HG02798 (cell line): ENCODE data around the gene PRX.
A peak's percentile ranks its signal among the peaks of the same experiment; 100 is the strongest.
"Not testable (repeated sequence)": the region's sequence is repeated elsewhere in the genome, so short reads cannot be mapped to it uniquely, and the experiment has no call there.

ENCODE experiments used
- ATAC-seq: cut with Tn5 transposase; IDR thresholded peaks from one replicate; pipeline ENCODE4 v1.9.1; 2021; ENCODE audit warnings: mild to moderate bottlenecking; ENCODE audit not compliant: unreplicated experiment, poor library complexity

The PRX gene

GRCh38 chr19:40370253-40370652 lies 42.9 kb downstream of the PRX start:
- ATAC-seq: not testable (repeated sequence)

- ATAC-seq: no peak
These were observed 43.4 kb downstream of the PRX start for GRCh38 chr19:40369797-40370196.

- ATAC-seq: no peak
These were observed 45.4 kb downstream of the PRX start for GRCh38 chr19:40367577-40368434.

- ATAC-seq: no peak
These were observed 46.2 kb downstream of the PRX start for GRCh38 chr19:40366697-40367561.

- no peak for ATAC-seq
These were observed 47.4 kb downstream of the PRX start for GRCh38 chr19:40365613-40366401.

- no peak for ATAC-seq
These were observed 48.2 kb downstream of the PRX start for GRCh38 chr19:40365010-40365409.

GRCh38 chr19:40363069-40363468 lies 50.1 kb downstream of the PRX start:
- no peak for ATAC-seq

- ATAC-seq: no peak
These were observed 51.0 kb downstream of the PRX start for GRCh38 chr19:40362160-40362559.

GRCh38 chr19:40360708-40361241 lies 52.4 kb downstream of the PRX start:
- ATAC-seq: no peak

- ATAC-seq: no peak
These were observed 53.0 kb downstream of the PRX start for GRCh38 chr19:40360020-40360707.

- ATAC-seq: no peak
These were observed 54.4 kb downstream of the PRX start for GRCh38 chr19:40358773-40359172.

- no peak for ATAC-seq
These were observed 55.5 kb downstream of the PRX start for GRCh38 chr19:40357640-40358039.

- no peak for ATAC-seq
These were observed 56.2 kb downstream of the PRX start for GRCh38 chr19:40356681-40357595.

- ATAC-seq: no peak
These were observed 57.0 kb downstream of the PRX start for GRCh38 chr19:40355975-40356680.

GRCh38 chr19:40348961-40349507 lies 64.1 kb downstream of the PRX start:
- no peak for ATAC-seq

- ATAC-seq: peak; percentile 95
These were observed 64.9 kb downstream of the PRX start, which contains the start of the genes C19orf47 and PLD3 for GRCh38 chr19:40348125-40348913. Gene C19orf47, minus strand, starts transcription at chr19:40348397. Its CDS starts 6,540 bp downstream, at chr19:40341857. Gene PLD3, plus strand, starts transcription at chr19:40348695. Its CDS starts 17,789 bp downstream, at chr19:40366484.

- no peak for ATAC-seq
These were observed 68.8 kb downstream of the PRX start for GRCh38 chr19:40344422-40344821.
